ENCODE results near the gene MED20.
A peak's percentile ranks its signal among the peaks of the same experiment; 100 is the strongest.

Gene MED20

GRCh38 chr6:41935685-41936072 is 14.7 kb upstream of the MED20 start:
- no peak overlapping the region for H3K4me2 ChIP-seq (ENCODE audit: low read length)
- no peaks in the 10 kb centered on the region for H3K27me3 ChIP-seq (ENCODE audit: insufficient read depth, low read length)
- no peaks in the 10 kb centered on the region for H4K20me1 ChIP-seq (ENCODE audit: insufficient read depth, low read length)
- peaks cover 66% of the 10 kb centered on the region for H3K36me3 ChIP-seq (ENCODE audit: insufficient read depth, low read length)
- no peak overlapping the region for H2AFZ ChIP-seq (ENCODE audit: low read length)
- H3K9ac ChIP-seq (ENCODE audit: low read length) = no peak overlapping the region
- no peaks in the 10 kb centered on the region for H3K79me2 ChIP-seq (ENCODE audit: insufficient read depth, low read length)
- H3K4me1 ChIP-seq (ENCODE audit: insufficient read depth, low read length, severe bottlenecking) = peaks cover 27% of the 10 kb centered on the region
- TF ChIP-seq EZH2 (IDR thresholded peaks at IDR 0.05; ENCODE audit: borderline replicate concordance, low read length) (no peak), CTCF (IDR thresholded peaks at IDR 0.05; ENCODE audit: low read length) (no peak)
- no peaks in the 10 kb centered on the region for H3K9me3 ChIP-seq (ENCODE audit: low read length)
- H3K4me3 ChIP-seq (ENCODE audit: low read depth, low read length, poor library complexity, severe bottlenecking) = no peak overlapping the region
- H3K27ac ChIP-seq (ENCODE audit: low read depth, low read length, poor library complexity, severe bottlenecking) = peak overlapping the region; percentile 52
- H3K9me2 ChIP-seq (ENCODE audit: low read depth, low read length) = no peaks in the 10 kb centered on the region
- H3F3A ChIP-seq (ENCODE audit: insufficient read depth, low read length) = no peaks in the 10 kb centered on the region; the same call in 1 of the 2 replicates

DNA sequence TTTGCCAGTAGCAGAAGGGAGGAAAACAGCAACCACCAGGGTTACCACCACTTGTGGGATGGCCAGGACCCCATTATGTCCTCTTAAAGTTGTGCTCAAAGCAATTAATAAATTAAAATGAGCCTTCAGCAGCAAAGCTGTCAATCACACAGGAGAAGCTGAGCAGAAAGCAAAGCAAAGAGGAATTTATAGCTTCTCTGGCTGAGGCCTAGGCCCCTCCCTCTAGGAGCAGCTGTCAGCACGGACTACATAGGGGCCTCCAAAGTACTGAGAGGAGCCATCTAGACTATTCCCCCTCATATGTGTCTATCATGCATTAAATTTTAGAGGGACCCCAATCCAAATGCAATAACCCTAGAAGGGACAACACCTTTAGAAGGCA is 14.2 kb upstream of the MED20 start:
- Histone ChIP-seq H3K79me2 (ENCODE audit: insufficient read depth, low read length) (no peaks in the 10 kb centered on the region), H3K27me3 (ENCODE audit: insufficient read depth, low read length) (no peaks in the 10 kb centered on the region), H3K4me2 (ENCODE audit: low read length) (no peak overlapping the region), H3K9ac (ENCODE audit: low read length) (no peak overlapping the region), H3K4me1 (ENCODE audit: insufficient read depth, low read length, severe bottlenecking) (peaks cover 22% of the 10 kb centered on the region), H3K36me3 (ENCODE audit: insufficient read depth, low read length) (peaks cover 71% of the 10 kb centered on the region), H2AFZ (ENCODE audit: low read length) (no peak overlapping the region), H3K9me2 (ENCODE audit: low read depth, low read length) (no peaks in the 10 kb centered on the region), H4K20me1 (ENCODE audit: insufficient read depth, low read length) (no peaks in the 10 kb centered on the region), H3F3A (ENCODE audit: insufficient read depth, low read length) (no peaks in the 10 kb centered on the region; the same call in 1 of the 2 replicates), H3K4me3 (ENCODE audit: low read depth, low read length, poor library complexity, severe bottlenecking) (no peak overlapping the region), H3K9me3 (ENCODE audit: low read length) (no peaks in the 10 kb centered on the region), H3K27ac (ENCODE audit: low read depth, low read length, poor library complexity, severe bottlenecking) (no peak overlapping the region)
- TF ChIP-seq CTCF (IDR thresholded peaks at IDR 0.05; ENCODE audit: low read length) (no peak), EZH2 (IDR thresholded peaks at IDR 0.05; ENCODE audit: borderline replicate concordance, low read length) (no peak)

GRCh38 chr6:41934278-41935192 is 13.6 kb upstream of the MED20 start:
- Histone ChIP-seq H3K4me1 (ENCODE audit: insufficient read depth, low read length, severe bottlenecking) (peaks cover 16% of the 10 kb centered on the region), H3K79me2 (ENCODE audit: insufficient read depth, low read length) (no peaks in the 10 kb centered on the region), H3K4me3 (ENCODE audit: low read depth, low read length, poor library complexity, severe bottlenecking) (no peak overlapping the region), H4K20me1 (ENCODE audit: insufficient read depth, low read length) (no peaks in the 10 kb centered on the region), H3K27ac (ENCODE audit: low read depth, low read length, poor library complexity, severe bottlenecking) (no peak overlapping the region), H3K9ac (ENCODE audit: low read length) (no peak overlapping the region), H3K27me3 (ENCODE audit: insufficient read depth, low read length) (no peaks in the 10 kb centered on the region), H3K9me3 (ENCODE audit: low read length) (no peaks in the 10 kb centered on the region), H2AFZ (ENCODE audit: low read length) (no peak overlapping the region), H3F3A (ENCODE audit: insufficient read depth, low read length) (no peaks in the 10 kb centered on the region; the same call in 1 of the 2 replicates), H3K36me3 (ENCODE audit: insufficient read depth, low read length) (peaks cover 78% of the 10 kb centered on the region), H3K4me2 (ENCODE audit: low read length) (no peak overlapping the region), H3K9me2 (ENCODE audit: low read depth, low read length) (no peaks in the 10 kb centered on the region)
- TF ChIP-seq CTCF (IDR thresholded peaks at IDR 0.05; ENCODE audit: low read length) = no peak
- TF ChIP-seq EZH2 (IDR thresholded peaks at IDR 0.05; ENCODE audit: borderline replicate concordance, low read length) = no peak
